Measurements from ENCODE around the gene POLR2J3.

The POLR2J3 gene

GRCh38 chr7:102520797-102521196 is 51.6 kb downstream of the POLR2J3 start:
- DNase-seq (ENCODE audit: low read depth) = peak; percentile 74

- DNase-seq (ENCODE audit: low read depth) = peak; percentile 51
Observed at GRCh38 chr7:102517550-102518147, 54.7 kb downstream of the POLR2J3 start, which contains the start of gene RASA4B. TSS of gene RASA4B (minus strand) at chr7:102517777. CDS start at chr7:102517710, 67 bp downstream.
